GM20000 (cell line): Measurements from ENCODE around the gene NACC2.

ENCODE experiments used
- DNase-seq: peaks from one replicate; pipeline ENCODE4 v3.0.0; 2012; ENCODE audit warnings: low spot score
- CTCF ChIP-seq: IDR thresholded peaks from 2 replicates; pipeline ENCODE4 v1.5.1; 2012; ENCODE audit warnings: mild to moderate bottlenecking, control low read depth; ENCODE audit errors: extremely low read depth, missing control alignments

Gene NACC2

GRCh38 chr9:136108648-136109266, 13.7 kb upstream of the NACC2 start:
- TF ChIP-seq CTCF: no peak
- no peak for DNase-seq

GRCh38 chr9:136107953-136108647, 13.0 kb upstream of the NACC2 start:
- DNase-seq: no peak
- TF ChIP-seq CTCF: no peak

- no peak for TF ChIP-seq CTCF
- peak; percentile 83 for DNase-seq
Observed at GRCh38 chr9:136107155-136107952, 12.3 kb upstream of the NACC2 start.

- no peak for DNase-seq
- TF ChIP-seq CTCF: no peak
Observed at GRCh38 chr9:136105398-136106135, 10.5 kb upstream of the NACC2 start.

GRCh38 chr9:136104916-136105315, 9.8 kb upstream of the NACC2 start:
- DNase-seq: no peak
- TF ChIP-seq CTCF: no peak

GRCh38 chr9:136104488-136104800, 9.4 kb upstream of the NACC2 start:
- DNase-seq: no peak
- no peak for TF ChIP-seq CTCF
